Measurements from ENCODE around the gene PHLPP1.

PHLPP1 gene

DNA sequence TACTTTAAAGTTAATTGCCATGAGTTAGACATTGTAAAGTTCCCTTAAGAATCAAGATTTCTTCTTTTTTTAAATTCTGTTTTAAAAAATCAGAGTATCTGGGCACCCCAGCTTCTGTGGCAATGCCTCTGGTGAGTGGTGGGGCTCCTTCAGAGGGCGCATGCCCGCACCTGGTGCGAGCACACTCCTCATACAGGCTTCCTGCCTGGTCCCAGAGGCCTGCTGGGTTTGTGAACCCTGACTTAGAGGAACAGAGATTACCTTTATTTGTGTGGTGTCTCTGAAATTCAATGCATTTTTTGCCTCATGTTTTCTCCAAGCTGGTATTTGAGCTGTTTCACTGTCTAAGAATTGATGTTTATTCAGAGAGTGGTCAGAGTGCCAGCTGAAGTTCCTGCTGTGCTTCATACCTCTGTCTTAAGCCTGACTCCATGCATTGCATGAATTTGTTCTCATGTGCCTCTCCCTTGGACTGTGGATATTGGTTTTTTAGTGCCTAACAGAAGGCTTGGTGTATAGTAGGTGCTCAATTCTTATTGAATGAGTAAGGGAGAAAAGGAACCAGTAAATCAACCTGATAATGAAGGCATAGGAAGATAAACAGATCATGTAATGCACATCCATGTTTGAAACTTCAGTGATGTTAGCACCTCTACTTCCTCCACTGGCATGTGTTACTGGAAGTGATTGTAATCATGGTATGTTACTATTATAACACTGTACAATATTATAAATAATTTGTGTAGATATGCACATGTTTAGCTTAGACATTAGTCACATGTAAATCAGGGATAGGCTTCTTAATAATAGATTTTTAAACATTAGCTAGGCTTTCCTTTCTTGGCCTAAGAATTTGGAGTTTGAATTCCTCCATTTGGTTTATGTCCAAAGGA is 29.0 kb downstream of the PHLPP1 start:
- DNase-seq: no peak

DNA sequence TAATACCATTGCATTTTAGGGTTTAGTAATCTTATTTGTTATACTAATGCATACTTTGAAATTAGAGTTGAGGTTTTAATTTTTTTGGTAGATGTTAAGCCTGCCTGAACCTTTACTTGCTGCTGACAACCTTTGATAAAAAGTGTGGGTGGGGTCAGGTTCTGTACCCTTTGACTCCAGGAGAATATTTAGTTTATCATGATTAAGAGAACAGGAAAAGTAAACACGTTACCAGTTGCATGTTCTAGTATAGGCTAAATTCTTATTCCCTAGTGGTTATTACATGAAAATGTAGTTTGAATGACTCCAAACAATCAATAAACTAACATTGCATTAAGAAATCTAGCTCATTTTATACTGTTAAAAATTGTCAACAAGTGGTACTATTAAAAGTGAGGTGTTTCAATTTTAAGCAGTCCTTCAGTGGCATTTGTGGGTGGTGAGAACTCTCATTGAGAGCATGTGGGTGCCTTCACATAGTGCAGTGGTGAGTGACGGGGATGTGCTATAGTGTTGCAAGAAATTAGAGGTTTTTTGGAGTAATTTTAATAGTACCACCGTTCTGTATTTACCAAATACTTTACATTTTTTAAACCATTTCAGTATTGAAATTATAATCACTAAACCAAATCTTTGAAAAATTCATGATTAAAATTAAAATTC is 29.9 kb downstream of the PHLPP1 start:
- DNase-seq: no peak

DNA sequence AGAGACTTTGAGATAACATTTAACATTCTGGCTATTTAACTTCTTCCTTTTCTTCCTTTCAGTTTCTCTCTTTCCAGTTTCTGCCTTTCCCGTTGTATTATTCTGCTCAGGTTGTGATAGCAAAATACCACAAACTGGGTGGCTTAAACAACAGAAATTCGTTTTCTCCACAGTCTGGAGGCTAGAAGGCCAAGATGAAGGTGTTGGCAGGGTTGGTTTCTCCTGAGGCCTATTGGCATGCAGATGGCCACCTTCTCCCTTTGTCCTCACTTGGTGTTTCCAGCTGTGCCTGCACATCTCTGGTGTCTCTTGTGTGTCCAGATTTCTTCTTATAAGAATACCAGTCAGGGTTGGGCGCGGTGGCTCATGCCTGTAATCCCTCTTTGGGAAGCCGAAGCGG is 34.0 kb downstream of the PHLPP1 start:
- DNase-seq: no peak

DNA sequence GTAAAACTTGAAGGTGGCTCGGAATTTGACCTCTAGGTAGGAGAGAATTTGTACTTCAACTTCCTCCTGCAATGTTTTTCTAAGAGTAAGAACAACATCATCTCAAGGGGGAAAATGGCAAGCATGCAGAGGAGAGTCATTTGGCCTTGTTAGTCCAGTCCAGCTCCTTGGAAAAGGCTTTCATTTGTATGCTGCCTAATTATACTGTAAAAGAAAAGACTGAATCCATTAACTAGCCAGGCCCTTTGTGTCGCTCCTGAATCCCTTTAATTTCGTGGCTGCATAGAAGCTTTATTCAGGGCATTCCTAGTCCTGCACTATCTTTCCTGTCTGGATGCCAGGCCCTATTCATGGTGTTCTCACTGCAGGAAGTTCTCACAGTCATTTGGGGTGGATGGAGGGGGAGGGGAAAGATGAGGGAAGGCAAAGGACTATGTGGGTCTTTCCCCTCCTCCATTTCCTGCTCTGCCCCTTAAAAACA is 36.0 kb downstream of the PHLPP1 start:
- DNase-seq: no peak

DNA sequence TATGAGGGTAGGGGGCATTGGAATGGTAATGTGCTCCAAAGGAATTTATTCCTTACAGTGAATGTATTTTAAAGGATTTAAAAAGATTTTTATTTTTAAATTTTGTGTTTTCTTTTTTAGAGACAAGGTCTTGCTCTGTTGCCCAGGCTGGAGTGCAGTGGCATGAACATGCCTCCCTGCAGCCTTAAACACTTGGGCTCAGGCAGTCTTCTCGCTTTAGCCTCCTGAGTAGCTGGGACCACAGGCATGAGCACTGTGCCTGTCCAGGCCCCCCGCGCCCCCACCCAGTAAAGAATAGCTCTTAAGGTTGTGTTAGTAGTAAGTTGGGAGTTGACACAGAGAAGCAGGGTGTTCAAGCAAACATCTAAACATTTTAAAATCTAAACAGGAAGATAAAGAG is 36.6 kb downstream of the PHLPP1 start:
- DNase-seq: no peak

DNA sequence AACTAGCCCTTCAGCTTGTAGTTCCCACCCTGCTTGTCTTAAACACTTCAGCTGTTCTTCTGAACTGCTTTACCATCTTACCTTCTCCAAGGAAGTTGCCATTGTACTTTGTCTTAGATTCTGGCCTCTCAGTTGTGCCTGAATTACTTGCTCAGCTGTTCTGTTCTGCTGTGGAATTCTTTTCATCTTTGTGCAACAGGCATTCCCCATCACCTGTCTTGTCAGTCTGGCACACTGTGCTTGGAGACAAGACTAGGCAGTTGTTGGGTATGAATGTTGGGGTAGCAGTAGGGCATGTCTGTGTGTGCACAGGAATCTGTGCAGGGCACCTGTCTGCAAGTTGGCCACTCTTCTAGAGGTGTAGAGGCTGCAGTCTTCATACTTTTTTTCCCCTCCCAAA is 38.7 kb downstream of the PHLPP1 start:
- DNase-seq: no peak

DNA sequence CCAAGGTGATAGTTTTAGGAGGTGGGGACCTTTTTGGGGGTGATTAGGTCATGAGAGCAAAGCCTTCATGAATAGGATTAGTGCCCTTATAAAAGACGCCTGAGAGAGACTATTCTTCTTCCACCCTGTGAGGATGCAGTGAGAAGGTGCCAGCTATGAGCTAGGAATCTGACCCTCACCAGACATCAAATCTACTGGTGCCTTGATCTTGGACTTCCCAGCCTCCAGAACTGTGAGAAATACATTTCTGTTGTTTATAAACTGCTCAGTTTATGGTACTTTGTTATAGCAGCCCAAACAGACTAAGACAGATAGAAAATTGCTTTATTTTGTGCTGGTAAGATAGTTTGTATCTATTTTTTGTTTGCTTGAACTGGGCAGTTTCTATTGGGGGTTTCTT is 40.1 kb downstream of the PHLPP1 start:
- DNase-seq: no peak

DNA sequence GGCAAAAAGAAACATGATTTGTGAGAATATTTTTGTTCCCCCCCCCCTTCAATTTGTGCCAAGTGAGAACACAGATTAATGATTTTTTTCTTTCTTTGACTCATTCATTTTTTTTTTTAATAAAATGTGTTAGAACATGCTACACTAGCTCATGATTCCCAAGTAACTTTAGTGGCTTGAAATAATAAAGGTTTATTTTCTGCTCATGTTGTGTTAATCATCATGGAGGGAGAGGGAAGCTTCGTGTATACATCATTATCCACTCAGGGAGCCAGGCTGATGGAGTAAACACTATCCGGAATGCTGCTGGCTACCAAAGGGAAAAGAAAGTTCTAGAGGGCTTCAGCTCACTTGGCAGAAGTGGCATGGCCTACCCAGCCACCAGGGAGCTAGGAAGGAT is 40.6 kb downstream of the PHLPP1 start:
- DNase-seq: no peak

DNA sequence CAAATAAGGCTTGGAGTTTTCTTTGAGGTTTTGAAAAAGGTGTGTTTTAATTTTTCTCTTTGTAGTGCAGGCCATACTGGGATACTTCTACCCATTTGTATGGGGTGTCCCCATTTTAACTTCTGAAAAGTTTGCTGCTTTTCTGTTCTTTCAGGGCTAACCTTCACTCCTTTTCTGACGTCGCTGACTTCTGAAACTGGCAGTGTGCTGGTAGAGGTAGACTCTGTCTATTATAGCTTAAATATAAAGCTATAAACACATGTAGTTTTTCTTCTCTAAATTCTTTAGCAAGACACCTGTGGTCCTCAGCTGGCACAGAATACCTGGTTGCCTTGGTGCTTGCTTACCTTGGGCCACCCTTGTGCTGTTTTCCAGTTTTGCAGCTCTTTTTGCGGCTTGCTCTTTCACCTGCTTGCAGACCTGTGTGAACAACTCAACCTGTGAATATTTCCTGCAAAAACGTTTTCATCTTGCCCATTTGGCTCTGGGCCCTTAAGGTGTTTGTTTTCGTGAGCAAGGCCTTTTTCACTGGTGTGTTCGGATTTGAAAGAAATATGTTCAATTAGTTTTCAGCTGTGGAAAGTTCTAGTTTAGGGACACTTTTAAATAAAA is 42.2 kb downstream of the PHLPP1 start:
- no peak for DNase-seq

DNA sequence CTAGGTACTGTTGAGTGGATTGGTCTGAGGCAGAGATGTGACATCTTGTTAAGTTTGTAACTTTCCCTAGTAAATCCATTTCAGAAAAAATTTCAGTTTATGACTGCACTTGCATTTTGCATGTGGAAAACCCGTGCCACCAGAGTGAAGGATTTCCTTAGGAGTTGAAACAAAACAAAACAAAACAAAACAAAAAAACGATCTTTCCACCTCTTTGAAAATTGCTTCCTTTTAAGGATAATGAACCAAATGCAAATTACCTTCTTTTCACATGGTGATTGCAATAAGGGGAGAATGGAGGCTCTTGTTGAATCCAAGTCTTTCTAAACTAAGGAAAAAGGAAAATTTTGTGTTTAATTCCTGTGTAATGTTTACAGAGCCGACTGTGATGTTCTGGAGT is 43.2 kb downstream of the PHLPP1 start:
- DNase-seq: no peak

DNA sequence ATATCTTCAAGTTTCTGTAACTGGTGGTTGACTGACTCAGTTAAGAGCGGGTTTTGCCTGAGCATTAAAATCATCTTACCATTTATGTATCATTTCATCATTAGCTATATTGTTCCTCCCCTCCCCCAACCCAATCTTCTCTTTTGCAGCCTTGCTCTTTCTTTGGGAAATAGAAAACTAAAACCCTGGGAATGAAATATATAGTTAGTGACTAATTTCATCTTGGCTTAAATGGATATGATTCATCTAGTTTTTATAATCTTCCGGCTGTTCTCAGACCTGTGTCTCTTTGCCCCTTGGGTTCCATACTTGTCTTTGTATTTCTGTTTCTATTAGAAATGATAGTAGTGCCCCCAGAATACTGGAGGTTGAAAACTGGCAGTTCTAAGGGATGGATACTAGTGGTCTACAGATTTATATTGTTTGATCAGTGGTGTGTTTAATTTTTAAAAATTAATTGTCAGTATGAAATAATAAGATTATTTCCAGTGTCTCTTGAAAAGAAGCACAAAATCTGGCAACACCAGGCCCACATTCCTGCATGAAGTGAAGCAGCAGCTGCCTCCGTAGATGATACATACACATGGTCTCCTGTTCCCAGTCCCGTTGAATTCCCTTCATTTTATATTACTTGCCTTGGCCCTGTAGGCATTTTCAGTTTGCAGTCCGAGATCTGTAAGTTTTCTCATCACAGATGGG is 44.5 kb downstream of the PHLPP1 start:
- peak in 1 of 2 experiments; percentile 33 for DNase-seq

DNA sequence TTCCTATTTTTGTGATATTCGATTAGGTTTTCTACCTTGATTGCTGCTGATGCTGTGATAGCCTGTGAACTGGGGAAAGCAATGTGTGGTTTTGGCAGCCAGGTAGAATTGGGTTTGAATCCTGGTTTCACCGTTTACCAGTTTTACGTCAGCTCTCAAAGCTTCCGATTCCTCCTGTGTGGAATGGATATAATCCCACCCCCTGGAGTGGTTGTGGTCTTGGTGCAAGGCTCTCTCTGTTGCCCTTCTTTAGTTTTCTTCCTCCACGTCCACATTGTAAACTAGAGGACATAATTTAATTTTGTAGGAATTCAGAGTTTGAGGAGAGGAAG is 45.0 kb downstream of the PHLPP1 start:
- no peak for DNase-seq

DNA sequence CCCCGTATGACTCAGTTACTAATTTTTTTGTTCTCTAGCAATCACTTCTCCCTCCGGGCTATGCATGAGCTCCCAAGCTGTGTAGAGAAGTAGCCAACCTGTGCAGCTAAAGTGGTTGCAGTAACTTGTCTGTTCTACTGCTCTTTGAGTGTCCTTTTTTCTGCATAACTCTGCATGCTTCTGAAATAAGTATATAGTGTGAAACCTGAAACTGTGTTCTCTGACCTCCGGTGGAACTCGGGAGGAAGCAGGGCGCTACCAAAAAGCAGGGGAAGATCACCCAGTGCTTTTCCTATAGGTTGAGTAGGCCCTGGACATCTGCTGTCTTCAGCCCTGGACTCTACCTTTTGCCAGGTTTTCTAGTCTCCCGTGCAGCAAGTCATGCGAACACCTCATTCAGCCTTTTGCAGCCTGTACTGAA is 47.8 kb downstream of the PHLPP1 start:
- DNase-seq: peak in 1 of 2 experiments; percentile 15

DNA sequence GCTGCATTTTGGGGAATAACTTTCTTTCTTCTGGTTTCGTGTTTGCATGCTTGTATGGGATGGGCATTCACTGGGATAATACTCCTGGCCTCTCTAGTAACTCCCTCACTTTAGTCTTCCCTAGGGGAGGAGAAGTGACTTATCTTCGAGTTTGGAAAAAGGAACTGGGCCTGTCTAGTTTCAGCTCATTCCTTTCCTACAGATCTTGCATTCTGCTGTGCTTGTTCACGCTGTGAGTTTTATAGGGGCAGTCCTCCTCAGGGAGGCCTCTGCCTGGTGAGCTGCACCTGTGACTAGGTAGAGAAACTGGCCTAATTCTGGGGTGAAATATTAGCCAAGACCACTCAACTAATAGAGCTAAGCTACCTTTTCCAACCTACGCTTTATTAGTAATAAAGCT is 50.9 kb downstream of the PHLPP1 start:
- DNase-seq: no peak

DNA sequence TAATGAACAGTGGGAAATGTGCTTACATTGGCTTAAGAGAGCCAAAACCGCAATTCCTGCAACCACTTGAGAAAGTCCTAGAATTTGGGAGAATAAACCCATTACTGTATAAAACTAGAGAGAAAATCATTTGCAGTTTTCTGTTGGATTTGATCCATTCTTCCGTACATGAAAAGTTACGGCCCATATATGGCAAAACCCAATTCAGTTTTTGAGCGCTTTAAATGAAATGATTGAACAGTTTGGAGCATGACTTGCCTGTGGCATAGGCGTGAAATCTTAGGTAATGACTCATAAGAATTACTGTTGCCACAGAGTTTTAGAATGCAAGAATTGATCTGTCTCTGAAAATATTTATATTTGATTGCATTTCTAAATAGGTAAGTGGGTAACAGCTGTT is 52.0 kb downstream of the PHLPP1 start:
- peak; percentile 24 to 58 for DNase-seq

DNA sequence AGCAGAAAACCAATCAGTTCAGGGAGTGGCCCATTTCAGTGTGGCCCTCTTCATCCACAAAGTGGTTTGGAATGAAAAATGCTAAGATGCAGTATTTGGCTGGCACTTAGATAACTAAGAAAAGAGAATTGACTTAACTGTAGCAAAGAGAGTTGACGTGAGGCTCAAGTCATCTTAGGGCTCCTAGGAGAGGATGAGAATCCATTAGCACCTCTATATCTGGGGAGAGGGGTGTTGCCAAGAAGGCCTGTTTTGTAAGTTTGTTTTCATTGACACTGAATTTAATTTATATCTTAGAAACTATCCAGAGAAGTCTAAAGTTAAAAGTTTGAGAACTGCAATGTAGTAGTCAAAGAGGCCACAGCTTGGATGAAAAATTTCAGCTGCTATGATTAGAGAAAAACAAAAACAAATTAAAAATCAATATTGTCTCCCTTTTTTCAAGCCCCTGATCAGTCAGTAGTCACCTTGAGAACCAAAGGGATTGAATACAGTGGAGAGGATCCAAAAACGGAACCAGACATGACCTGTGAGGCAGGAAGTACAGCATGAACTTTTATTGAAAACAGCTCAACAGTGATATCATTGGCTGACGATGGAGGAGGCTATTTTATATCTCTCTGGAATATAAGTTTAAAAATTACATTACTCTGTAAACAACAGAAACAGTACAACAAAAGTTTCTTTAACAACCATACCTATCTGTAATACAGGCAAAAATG is 52.7 kb downstream of the PHLPP1 start:
- DNase-seq: no peak

DNA sequence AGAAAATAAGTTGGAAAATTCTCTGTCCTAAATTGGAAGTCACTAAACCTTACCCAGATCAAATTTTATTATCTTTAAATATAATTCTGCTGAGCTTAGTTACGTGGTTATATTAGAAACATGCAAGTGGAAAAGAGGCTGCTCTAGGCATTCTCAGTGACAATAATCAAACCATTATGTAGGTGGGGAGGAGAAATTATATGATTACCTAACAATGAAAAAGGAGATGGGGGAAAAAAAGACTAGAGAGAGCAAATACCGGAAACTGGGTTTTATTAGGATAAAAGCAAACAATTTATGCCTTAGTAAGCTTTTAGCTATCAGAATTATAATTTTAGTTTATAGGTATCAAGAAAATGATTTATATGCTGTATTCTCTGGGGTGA is 53.2 kb downstream of the PHLPP1 start:
- DNase-seq: no peak

DNA sequence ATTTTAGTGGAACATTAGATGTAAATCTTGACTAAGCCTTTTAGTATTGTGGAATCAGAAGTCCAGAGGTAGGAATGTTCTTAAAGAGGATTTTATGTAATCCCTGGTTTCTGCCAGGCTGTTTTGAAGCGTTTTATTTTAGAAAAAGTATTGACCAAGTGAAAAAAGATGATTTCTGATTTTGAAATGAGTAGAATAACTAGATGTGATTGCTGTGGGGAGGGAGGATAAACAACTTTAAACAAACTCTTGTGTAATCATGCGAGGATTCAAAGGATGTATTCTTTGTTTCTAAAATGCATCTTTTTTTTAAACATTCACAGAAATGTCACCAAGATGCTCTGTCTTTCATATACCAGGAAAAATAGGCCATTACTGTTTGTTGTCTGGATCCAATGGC is 53.9 kb downstream of the PHLPP1 start:
- DNase-seq: no peak

DNA sequence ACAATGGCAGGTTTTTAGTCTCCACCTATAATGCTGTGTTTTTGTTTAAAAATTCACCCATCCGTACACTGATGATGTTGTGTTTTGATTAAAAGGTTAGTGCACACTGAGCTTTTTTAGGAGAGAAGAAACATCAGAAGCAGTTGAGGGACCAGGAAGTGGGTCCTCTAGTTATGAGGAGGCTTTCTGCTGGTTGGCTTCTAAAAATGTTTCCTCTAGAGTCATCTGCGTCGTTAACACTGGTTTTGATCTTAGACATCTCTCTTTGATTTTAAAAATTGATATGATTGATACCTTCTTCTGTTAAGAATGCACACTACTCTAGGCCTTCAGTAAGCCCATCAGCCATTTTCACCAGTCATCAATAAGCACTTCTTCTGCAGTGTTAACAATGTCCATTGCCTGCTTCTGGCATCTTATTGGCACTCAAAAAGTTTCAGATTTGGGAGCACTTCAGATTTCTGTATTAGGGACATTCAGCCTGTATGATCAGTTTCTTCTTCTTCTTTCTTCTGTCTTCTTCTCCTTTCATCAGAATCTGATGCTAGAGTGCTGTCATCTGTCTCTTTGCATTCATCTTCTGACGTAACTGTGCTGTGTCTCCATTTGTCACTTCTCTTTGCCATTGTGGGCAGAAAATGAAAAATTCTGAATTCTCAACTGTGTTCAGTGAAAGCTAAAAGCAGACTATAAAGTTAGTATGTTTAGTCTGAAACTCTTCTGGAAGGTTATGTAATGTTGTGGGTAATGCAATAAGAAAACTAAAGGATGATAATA is 56.3 kb downstream of the PHLPP1 start:
- no peak for DNase-seq

DNA sequence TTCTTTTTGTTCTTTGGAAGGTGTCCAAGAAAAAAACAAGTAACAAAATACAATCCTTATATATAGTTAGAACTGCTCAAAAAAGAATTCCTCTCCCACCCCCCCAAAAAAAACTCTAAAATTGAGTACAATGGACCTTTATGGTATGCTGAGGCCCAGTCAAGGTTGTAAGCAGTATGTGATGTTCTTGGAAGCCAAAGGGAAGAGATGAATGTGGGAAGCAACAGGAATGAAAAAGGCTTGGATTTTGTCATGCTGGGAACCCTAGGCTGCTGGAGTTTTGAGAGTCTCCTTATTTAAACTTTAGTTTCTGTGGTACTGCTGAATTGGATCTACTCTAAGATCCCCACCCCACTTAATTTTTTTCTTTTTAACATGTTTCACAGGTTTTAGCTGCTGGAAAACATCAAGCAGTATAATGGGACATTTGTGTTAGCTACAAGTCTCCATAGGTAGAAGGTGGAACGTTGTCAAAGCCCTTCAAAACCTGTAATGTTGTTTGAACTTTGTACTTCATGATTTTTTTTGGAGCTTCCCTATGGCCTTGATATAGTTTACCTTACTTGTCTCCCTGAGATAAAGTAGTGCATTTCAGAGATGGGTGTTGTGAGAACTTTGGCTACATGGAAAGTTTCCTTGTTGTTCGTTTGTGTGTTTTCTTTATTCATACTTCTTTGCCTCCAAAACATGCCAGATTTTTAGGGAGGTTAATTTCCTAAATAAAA is 57.7 kb downstream of the PHLPP1 start:
- DNase-seq: no peak

DNA sequence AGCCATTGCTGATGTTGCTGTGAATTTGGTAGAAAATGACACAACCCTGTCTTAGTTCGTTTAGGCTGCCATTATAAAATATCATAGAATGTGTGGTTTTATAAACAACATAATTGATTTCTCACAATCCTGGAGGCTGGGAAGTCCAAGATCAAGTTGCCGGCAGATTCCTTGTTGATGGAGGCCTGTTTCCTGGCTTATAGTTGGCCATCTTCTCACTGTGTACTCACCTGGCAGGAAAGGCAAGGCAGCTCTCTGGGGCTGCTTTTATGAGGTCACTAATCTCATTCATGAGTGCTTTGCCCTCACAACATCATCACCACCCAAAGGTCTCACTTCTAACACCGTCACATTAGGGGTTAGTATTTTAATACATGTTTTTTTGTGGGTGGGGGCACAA is 58.4 kb downstream of the PHLPP1 start:
- no peak for DNase-seq
